GM18517 (cell line): ENCODE results near the gene GOLT1A.

Experiments used
- ATAC-seq: cut with Tn5 transposase; IDR thresholded peaks from one replicate; pipeline ENCODE4 v1.9.1; 2021; ENCODE audit warnings: mild to moderate bottlenecking, moderate library complexity; ENCODE audit not compliant: unreplicated experiment

The GOLT1A gene

GRCh38 chr1:204221271-204221670, 7.5 kb upstream of the GOLT1A start:
- ATAC-seq, result no peak

DNA sequence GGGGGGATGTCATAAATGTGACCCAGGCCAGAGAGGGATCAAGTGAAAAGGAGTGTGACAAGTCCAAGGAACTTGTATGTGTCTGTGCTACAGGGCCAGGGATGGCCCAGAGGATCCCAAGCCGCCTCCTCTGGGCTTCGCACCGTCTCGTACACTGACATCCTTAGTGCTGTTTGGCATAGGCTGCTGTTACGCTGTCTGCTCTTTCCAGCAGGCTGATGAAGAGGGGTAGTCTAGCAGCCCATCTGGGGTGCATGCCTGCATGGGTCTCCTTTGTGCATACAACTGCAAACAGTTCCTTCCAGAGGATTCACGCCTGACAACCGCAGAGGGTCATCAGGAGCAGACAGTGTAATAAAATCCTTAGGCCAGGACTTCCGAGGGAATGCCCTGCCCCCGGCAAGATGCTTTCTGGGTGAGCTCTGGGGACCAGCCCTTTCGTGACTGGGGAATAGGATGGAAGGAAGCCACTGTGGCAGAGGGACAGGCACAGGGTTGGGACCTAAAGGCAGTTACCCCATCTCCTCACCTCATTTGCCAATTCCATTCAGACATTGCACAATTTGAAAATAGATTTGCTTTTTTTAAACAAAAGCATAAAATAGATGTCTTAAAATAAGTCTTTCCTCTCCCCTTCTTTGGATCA, 6.3 kb upstream of the GOLT1A start:
- ATAC-seq, result no peak

DNA sequence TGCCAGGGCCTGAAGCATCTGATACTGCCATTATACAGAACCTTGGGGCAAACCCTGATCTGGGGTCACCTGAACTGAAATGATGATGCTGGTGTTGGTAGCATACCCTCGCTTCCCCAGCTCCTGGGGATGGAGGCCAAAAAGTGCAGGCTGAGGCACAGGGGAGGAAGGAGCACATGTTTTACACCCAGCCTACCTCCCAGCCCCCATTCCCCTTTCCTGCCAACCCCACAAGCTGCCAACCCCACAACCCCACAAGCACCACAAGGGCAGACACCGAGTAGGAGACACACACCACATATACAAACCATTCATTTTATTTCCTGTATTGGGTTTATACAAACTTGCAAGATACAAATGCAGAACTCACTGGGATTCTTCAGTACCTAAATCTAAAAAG, 4.8 kb upstream of the GOLT1A start:
- ATAC-seq, result no peak

DNA sequence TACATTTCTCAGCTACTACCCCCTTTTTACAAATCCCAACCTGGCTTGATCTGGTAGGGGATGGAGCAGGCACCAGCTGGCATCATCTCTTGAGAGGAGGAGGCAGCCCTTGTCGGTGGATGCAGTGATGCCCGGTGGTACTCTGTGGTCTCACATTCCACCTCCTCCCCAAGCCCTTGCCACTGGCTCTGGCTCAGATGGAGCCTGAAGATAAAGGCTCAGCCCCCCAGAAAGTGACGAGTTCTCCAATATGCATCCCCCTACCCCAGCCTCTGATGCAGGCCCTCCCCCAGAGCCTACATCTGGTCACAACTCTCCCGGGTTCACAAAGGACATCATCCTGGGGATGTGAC, 3.8 kb upstream of the GOLT1A start:
- ATAC-seq, result no peak

DNA sequence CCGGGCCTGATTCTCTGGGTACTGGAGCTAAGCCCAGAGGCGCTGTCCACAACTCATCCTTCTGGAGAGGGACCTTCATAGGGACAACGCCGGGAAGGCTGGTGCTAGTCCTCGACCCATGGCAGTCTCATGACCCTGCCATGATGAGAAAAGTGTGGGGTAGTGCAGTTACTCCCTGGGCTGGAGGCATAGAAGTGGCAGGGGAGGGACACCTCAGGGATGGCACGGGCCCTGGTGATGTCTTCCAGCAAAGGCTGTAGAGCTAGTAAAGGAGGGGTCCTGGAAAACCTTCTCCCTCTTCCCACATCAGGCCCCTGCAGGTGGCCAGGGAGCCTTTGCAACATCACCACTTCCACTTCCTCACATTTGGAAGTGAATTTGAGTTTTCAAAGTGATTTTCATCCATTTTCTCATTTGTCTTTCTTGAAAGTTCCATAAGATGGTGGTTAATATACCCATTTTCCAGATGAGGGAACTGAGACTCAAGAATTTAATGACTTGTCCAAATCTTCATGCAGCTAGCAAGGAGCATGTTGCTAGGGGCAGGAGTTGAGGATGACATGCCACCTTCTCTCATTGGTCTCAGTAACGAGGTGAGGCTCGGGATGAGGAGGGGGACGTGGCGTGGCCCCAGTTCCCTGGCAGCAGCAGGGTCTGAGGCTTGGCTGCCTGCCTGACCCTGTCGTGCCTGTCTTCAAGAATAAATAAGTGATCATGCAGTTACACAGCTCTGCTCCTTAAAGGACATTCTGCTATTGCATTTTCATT, 3.3 kb upstream of the GOLT1A start:
- ATAC-seq, result no peak

- no peak for ATAC-seq
These were observed 2.4 kb upstream of the GOLT1A start for GRCh38 chr1:204216236-204216635.

DNA sequence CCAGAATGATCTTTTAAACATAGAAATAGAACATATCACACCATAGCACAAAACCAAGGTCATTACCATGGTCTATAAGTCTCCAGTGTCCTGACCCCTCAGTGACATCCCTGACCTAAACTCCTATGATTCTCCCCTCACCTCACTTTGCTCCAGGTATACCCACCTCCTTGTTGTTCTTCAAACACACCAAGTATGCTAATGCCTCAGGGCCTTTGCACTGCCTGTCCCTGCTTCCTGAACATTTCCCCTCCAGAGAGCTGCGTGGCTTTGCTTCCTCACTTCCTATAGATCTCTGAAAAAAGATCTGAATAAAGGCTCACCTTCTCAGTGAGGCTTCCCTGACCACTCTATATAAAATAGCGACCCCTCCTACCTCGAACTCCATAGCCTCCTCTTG, 1.1 kb downstream of the GOLT1A start:
- ATAC-seq, result no peak

- no peak for ATAC-seq
These were observed 2.7 kb downstream of the GOLT1A start for GRCh38 chr1:204211046-204211445.

DNA sequence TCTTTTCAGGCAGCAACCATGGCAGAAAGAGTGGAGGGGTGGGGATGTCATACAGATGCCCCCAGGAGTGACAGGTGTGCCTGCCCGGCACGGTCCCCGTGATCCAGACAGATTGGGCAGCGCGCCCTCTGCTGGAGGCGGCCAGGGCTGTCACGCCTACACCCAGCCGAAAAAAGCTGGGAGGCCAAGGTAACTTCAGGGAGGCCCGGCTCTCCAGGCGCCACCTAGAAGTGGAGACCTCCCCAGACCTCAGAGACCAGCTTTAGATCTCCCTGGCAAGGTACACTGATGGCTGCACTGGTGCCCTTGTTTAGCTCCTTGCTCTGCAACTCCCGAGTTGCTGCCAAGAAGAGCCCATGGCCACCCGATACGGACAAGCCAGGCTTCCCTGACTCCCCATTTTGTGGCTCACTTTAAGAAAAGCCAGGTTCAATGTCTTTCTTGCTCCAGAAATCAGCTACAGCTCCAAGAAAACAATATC, 6.6 kb downstream of the GOLT1A start:
- no peak for ATAC-seq

- ATAC-seq, result no peak
These were observed 7.7 kb downstream of the GOLT1A start for GRCh38 chr1:204206121-204206520.

- ATAC-seq, result no peak
These were observed 8.3 kb downstream of the GOLT1A start for GRCh38 chr1:204205486-204205885.

DNA sequence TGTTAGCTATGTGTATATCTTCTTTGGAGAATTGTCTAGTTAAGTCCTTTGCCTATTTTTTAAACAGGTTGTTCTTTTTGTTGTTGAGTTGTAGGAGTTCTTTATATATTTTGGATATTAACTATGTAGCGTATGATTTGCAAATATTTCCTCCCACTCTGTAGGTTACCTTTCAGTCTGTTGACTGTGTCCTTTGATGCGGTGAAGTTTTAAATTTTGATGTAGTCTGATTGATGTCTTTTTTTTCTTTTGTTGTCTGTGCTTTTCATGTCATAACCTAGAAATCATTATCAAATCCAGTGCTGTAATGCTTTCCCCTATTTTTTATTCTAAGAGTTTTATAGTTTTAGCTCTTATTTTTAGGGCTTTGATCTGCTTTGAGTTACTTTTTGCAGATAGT, 8.8 kb downstream of the GOLT1A start:
- ATAC-seq, result no peak

DNA sequence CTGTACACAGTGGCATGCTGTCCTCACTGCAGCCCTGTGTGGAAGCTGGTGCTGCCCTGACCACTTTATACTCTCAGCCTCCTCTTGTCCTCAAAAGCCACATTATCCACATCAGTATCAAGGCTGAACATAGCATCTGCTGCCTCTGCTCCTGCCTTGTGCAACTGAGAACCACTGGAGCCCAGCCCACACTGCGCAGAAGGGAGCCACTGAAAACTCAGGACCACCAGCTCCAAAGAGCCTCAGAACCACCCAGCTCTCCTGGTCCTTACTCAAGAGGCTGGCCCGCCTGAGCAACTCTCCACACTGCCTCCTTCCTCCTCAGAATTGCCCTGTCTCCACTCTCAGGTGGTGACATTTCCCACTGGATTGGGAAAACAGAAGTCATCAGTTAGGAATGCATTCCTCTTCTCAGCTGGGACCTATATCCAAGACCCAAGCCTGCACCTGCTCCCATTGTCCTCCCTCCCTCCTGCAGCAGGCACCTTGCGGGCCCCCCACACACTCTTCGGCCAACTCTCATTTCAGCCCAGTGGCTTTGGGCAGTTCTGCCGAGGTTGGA, 10.5 kb downstream of the GOLT1A start:
- no peak for ATAC-seq

- ATAC-seq, result no peak
These were observed 11.3 kb downstream of the GOLT1A start for GRCh38 chr1:204202481-204202880.

DNA sequence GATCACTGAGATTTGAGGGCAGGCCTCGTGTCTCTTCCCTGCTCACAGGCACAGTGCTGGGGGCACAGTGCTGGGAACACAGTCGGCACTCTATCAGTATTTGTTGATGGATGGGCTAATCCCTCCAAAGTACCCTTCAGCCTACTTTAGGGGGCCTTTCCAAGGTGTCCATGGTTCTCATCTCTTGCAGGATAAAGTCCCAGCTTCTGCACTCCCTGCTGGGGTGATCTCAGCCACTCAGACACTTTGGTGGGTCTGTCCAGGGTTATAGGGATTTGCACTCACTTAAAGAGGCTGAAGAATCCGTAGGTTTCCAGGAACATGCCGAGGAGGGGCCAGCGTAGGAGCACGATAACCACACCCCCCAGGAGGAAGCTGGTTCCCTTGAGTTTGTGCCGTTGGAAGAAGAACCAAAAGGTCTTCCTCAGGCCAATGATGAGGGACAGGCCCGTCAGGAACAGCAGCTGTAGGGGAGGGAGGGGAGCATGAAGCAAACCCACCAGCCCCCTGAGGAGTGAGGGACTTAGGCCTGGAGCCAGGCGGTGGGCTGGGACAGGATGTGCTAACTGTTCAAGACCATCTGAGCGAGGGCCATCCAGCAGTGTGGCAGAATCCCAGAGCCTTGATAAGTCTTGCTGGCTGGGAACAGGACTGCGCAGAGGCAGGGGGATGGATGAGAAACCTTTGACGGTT, 12.3 kb downstream of the GOLT1A start:
- no peak for ATAC-seq

DNA sequence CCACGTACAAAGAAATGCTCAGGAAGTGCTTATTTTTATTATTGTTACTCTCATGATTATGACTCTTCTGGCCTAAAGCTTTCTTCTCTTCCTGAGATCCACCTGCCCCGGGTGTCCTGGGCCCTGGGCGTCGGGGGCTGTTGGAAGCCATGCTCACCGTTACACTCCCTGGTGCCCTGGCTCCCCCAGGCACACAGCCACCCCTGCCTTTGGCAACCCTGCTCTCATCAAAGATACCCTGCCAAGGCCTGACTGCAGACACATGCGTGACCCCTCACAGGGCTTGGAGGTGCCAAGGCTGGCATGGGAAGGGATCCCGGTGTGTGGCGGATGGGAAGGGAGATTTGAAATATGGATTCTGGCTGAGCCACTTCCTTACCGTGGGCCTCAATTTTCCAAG, 14.2 kb downstream of the GOLT1A start:
- ATAC-seq, result no peak

DNA sequence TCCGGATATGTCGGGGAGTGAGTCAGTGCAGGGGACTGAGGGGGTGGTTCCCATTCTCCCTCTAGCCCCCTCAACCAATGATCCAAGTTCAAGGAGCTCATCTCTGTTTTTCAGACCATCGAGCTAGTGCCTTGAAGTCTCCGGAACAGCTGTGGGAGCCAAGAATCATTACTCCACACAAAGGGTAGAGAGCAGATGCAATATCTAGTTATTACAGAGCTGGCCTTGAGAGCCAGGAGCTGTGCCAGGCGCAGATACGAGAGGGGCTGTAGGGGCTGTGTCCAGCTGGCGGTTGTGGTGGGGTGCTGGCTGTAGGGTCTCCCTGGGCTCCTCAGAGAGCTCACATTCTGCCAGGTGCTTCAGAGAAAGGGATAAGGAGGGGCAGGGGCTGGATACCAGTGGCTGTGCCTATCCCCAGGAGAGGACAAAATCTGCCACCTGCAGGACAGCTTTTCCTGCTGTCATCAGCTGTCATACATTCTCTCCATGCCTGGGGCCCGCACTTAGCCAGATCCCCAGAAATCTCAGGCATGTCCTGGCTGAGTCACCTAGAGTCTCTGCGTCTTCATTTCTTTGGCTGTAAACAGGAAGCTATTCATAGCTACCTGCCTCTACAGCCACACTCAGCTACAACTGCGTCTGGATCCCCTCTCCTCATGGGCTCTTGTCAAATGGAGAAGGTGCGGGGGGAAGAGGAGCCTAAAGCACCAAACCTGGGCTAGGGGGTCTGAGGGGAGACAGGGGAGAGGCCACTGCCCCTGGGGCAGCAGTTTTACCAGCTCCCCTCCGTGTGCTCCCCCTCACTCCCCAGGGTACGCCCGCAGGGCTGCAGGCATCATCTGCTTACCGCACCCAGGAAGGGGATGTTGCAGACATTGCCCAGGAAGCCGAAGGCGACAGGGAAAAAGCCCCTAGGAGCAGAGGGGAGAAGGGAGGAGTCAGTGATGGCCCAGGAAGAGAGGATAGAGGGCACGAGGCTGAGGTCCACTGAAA, 15.1 kb downstream of the GOLT1A start:
- ATAC-seq, result no peak

DNA sequence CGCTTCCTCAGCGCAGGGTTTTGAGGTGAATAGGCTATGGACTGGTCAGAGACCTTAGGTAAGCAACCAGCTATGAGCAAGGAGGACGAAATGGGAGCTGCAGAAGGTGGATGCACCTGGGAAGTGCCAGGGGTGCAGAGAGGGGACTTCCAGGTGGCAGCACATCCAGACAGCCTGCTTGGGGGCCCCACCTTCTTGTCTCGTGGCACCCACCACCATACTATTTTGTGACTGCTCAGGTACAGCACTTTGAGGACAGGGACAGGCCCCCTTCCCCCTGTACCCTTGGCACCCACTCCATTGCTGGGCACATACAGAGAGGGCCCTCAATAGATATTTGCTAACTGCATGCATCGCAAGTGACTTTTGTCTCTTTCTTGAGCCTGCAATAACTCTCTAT, 16.7 kb downstream of the GOLT1A start:
- no peak for ATAC-seq

DNA sequence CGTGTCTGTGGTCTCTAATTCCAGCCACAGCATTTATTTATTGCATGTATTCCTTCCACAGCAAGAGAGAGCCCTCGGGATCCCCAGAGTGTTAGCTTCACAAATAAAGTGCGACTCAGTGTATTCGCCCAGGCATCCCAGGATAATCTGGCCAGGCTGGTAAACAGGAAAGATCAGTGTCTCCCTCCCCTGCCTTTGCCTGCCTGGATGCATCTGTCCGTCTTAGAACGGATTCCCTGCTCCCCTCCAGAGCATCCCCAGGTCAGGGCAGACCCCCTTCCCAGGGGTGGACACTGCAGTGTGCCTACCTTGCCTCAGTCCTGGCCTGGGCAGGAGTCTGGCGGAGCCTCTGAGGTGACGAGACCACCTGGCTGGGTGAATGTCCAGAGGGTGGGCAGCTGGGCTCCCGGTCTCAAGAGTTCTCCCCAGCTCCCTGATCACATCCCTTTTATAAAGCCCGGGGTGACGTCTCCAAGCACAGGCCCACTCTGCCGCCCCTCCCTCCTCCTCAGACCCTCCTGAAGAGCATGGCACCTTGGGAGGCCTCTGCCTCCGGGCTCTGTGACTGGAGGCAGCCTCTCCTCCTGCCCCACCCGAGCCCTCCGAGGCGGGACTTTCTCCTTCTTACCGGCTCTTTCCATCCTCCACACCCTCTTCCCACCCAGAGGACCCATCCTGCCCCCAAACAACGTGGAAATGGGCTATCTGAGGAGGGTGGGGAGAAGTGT, 17.6 kb downstream of the GOLT1A start, which contains the start of gene KISS1:
Gene KISS1, minus strand, starts transcription at position 424 of the 728 bp plus-strand sequence. CDS start 3,615 bp downstream, outside the sequence.
- no peak for ATAC-seq

DNA sequence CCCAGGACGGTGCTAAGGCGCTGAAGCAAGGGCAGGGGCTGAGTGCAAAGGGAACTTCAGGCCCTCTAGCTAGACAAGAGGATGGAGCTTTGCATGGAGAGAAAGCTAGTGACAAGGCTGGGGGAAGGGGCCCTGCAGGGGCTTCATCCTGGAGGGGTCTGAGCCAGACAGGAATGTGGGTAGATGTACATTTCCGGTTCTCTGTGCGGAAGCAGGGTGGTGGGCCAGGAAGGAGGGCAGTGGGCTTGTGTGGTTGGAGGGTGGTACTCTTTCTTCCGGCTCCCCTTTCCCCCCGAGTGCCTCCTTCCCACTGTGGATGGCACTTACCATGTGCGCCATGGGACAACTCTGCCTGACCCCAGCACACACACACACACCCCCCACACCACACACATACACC, 19.0 kb downstream of the GOLT1A start:
- no peak for ATAC-seq
